Suprapubic skin (tissue), 4 donors: ENCODE data around the gene EXOC3L4.

ENCODE experiments used
- EP300 ChIP-seq: sonication (generic); formaldehyde crosslinking; IDR thresholded peaks from one replicate; pipeline ENCODE4 v1.6.1; 2017; ENCODE audit warnings: antibody characterized with exemption
- POLR2A ChIP-seq, 2 donors: fragments of 450-650 bp; IDR thresholded peaks; one replicate each; pipeline ENCODE4 v1.6.1; 2017; ENCODE audit warnings: antibody characterized with exemption in 2 of 2, mild to moderate bottlenecking in 2 of 2, moderate library complexity in 2 of 2
- POLR2AphosphoS5 ChIP-seq, 3 donors: sonication (generic); formaldehyde crosslinking; IDR thresholded peaks; one replicate each; pipeline ENCODE4 v1.6.1; 2017; ENCODE audit warnings: antibody characterized with exemption in 3 of 3
- TF ChIP-seq, protein P1 (sequence below), 2 donors: fragments of 200-600 bp in 1 of 2; fragments of 450-650 bp in 1 of 2; sonication (generic) in 1 of 2; IDR thresholded peaks; one replicate each; pipeline ENCODE4 v1.5.1; 2016 to 2019; ENCODE audit warnings: antibody characterized with exemption in 2 of 2, mild to moderate bottlenecking in 1 of 2, moderate library complexity in 1 of 2

GRCh38 chr14:103126088-103126872 lies 31.8 kb downstream of the EXOC3L4 start:
- TF ChIP-seq EP300 (no peak), POLR2AphosphoS5 (IDR thresholded peaks at IDR 0.05) (no peak), POLR2A (IDR thresholded peaks at IDR 0.05) (no peak)
- TF ChIP-seq, protein P1, sequence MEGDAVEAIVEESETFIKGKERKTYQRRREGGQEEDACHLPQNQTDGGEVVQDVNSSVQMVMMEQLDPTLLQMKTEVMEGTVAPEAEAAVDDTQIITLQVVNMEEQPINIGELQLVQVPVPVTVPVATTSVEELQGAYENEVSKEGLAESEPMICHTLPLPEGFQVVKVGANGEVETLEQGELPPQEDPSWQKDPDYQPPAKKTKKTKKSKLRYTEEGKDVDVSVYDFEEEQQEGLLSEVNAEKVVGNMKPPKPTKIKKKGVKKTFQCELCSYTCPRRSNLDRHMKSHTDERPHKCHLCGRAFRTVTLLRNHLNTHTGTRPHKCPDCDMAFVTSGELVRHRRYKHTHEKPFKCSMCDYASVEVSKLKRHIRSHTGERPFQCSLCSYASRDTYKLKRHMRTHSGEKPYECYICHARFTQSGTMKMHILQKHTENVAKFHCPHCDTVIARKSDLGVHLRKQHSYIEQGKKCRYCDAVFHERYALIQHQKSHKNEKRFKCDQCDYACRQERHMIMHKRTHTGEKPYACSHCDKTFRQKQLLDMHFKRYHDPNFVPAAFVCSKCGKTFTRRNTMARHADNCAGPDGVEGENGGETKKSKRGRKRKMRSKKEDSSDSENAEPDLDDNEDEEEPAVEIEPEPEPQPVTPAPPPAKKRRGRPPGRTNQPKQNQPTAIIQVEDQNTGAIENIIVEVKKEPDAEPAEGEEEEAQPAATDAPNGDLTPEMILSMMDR (IDR thresholded peaks at IDR 0.05), result no peak
